Body of pancreas (tissue), 4 donors: ENCODE data around the gene ZNF837. TPM values are rescaled to one million over a fixed set of nuclear protein-coding genes. Genes with fewer than 3 reads are reported as not detected.
A peak's percentile ranks its signal among the peaks of the same experiment; 100 is the strongest.

ENCODE experiments used
- ATAC-seq: fragments of 150-250 bp; one replicate; pipeline ENCODE4 v1.9.1; 2016
- DNase-seq, 4 donors: peaks; one replicate each; pipeline ENCODE4 v3.0.0-alpha.2; 2019
- H3K27ac ChIP-seq, 4 donors: fragments of 200-600 bp; sonication (generic); 1 replicate in 3 of 4; 2 replicates in 1 of 4; pipeline versions ENCODE4 v1.5.1 to v1.6.1; 2016 to 2019; ENCODE audit warnings: mild to moderate bottlenecking in 1 of 4, mixed read lengths in 1 of 4, moderate library complexity in 1 of 4
- H3K27me3 ChIP-seq, 2 donors: fragments of 200-600 bp; sonication (generic); one replicate each; pipeline ENCODE4 v1.6.0; 2016; ENCODE audit warnings: mild to moderate bottlenecking in 1 of 2
- H3K36me3 ChIP-seq, 2 donors: fragments of 200-600 bp; sonication (generic); replicated peaks in 1 of 2; 2 replicates each; pipeline ENCODE4 v1.5.1; 2016; ENCODE audit warnings: low read depth in 2 of 2; ENCODE audit not compliant: insufficient read depth in 1 of 2
- H3K4me1 ChIP-seq: fragments of 200-600 bp; sonication (generic); one replicate; pipeline ENCODE4 v1.6.0; 2016
- H3K4me3 ChIP-seq, 2 donors: fragments of 200-600 bp; sonication (generic); 1 replicate in 1 of 2; 2 replicates in 1 of 2; pipeline ENCODE4 v1.5.1; 2016 to 2019
- H3K9me3 ChIP-seq, 3 donors: fragments of 200-600 bp; sonication (generic); 1 replicate in 2 of 3; 2 replicates in 1 of 3; pipeline ENCODE4 v1.5.1; 2016
- CTCF ChIP-seq, 7 experiments: fragments of 450-650 bp in 4 of 7; fragments of 200-600 bp in 3 of 7; sonication (generic) in 3 of 7; IDR thresholded peaks; one replicate each; pipeline ENCODE4 v1.5.1; 2016 to 2019; ENCODE audit warnings: antibody characterized with exemption in 7 of 7
- POLR2A ChIP-seq, 3 donors: fragments of 450-650 bp; IDR thresholded peaks; one replicate each; pipeline ENCODE4 v1.6.1; 2016; ENCODE audit warnings: antibody characterized with exemption in 3 of 3, mild to moderate bottlenecking in 2 of 3
- WGBS, 2 donors: methylation state at CpG; one replicate each; pipeline ENCODE4 v1.1.5; 2017; 5-methylcytosine and 5-hydroxymethylcytosine counted together
- intact Hi-C: fragments of 100-400 bp; cut with DNase I; formaldehyde crosslinking; loops from one replicate; pipeline ENCODE4 v1.15.1; 2023
- total RNA-seq, 2 donors: library from RNA; depleted of rRNA; stranded (reverse); fragments of >200 nt; gene quantifications; one replicate each; pipeline ENCODE4 v1.1.0, GENCODE V29; 2016

ZNF837 gene
- total RNA-seq, 2 donors from 2014 or later, result 7.3 to 15.2 TPM

GRCh38 chr19:58396691-58397532 is 16.1 kb upstream of the ZNF837 start:
- H3K27ac ChIP-seq, result no peak overlapping the region
- WGBS, 2 donors, result 24 to 30% methylated on average over 6 to 51 of the region's 58 CpGs
- H3K4me3 ChIP-seq, result no peak overlapping the region
- TF ChIP-seq POLR2A (IDR thresholded peaks at IDR 0.05), result no peak
- TF ChIP-seq CTCF (IDR thresholded peaks at IDR 0.05), result no peak
- peaks cover 22% of the 10 kb centered on the region for H3K4me1 ChIP-seq
- intact Hi-C loops, result no loop called here
- ATAC-seq (no peak), DNase-seq (no peak)
- H3K36me3 ChIP-seq, result peaks cover 17 to 18% of the 10 kb centered on the region in 2 donors
- H3K9me3 ChIP-seq, result no peaks in the 10 kb centered on the region
- no peaks in the 10 kb centered on the region for H3K27me3 ChIP-seq

- DNase-seq (no peak), ATAC-seq (no peak)
- Histone ChIP-seq H3K36me3 (peaks cover 17 to 21% of the 10 kb centered on the region in 2 donors), H3K9me3 (no peaks in the 10 kb centered on the region), H3K4me3 (no peak overlapping the region), H3K4me1 (peaks cover 26% of the 10 kb centered on the region), H3K27me3 (no peaks in the 10 kb centered on the region), H3K27ac (no peak overlapping the region)
- TF ChIP-seq CTCF (IDR thresholded peaks at IDR 0.05) (no peak), POLR2A (IDR thresholded peaks at IDR 0.05) (peak in 1 of 3 donors; percentile 26)
- intact Hi-C loops, result no loop called here
- WGBS, 2 donors, result 5% methylated on average over 21 to 55 of the region's 75 CpGs
These were observed 15.3 kb upstream of the ZNF837 start for GRCh38 chr19:58395979-58396627.

- Histone ChIP-seq H3K36me3 (peaks cover 17 to 23% of the 10 kb centered on the region in 2 donors), H3K4me1 (peaks cover 27% of the 10 kb centered on the region), H3K27me3 (no peaks in the 10 kb centered on the region), H3K4me3 (no peak within 1 kb of the TSS), H3K9me3 (no peaks in the 10 kb centered on the region), H3K27ac (no peak within 1 kb of the TSS)
- ATAC-seq (peak; percentile 63), DNase-seq (peak in 2 of 4 donors; percentile 43 to 48)
- intact Hi-C loops, result no loop called here
- TF ChIP-seq POLR2A (IDR thresholded peaks at IDR 0.05) (peak in 2 of 3 donors; percentile 4 to 30), CTCF (IDR thresholded peaks at IDR 0.05) (no peak)
- 28 to 30% methylated on average over 10 to 20 of the region's 21 CpGs for WGBS, 2 donors
These were observed 14.6 kb upstream of the ZNF837 start, which contains the start of gene RNF225 for GRCh38 chr19:58395220-58395978. Gene RNF225 (plus strand): TSS chr19:58395656. CDS start chr19:58396090, 434 bp downstream.

- Histone ChIP-seq H3K4me3 (no peak overlapping the region), H3K9me3 (no peaks in the 10 kb centered on the region), H3K36me3 (peaks cover 17 to 23% of the 10 kb centered on the region in 2 donors), H3K27me3 (no peaks in the 10 kb centered on the region), H3K4me1 (peaks cover 30% of the 10 kb centered on the region), H3K27ac (no peak overlapping the region)
- intact Hi-C loops, result no loop called here
- ATAC-seq (no peak), DNase-seq (no peak)
- TF ChIP-seq CTCF (IDR thresholded peaks at IDR 0.05) (no peak), POLR2A (IDR thresholded peaks at IDR 0.05) (no peak)
- WGBS, 2 donors, result 72% methylated on average over 3 of the region's 3 CpGs; no CpG with 5 or more reads in 1 of the 2 donors
These were observed 14.0 kb upstream of the ZNF837 start for GRCh38 chr19:58394821-58395219.
